MM.1S (cell line): Measurements from ENCODE around the gene HSPA1B.
A peak's percentile ranks its signal among the peaks of the same experiment; 100 is the strongest.
"Not testable (repeated sequence)": the region's sequence is repeated elsewhere in the genome, so short reads cannot be mapped to it uniquely, and the experiment has no call there.

Experiments
- DNase-seq: peaks from one replicate; pipeline ENCODE4 v3.0.0-alpha.2; 2015
- H2AFZ ChIP-seq: fragments of 300-600 bp; sonication (generic); 2 replicates; pipeline ENCODE4 v1.6.0; 2016; ENCODE audit warnings: antibody characterized with exemption, low read length
- H3F3A ChIP-seq: fragments of 300-600 bp; sonication (generic); 2 replicates; pipeline ENCODE4 v1.6.1; 2016; ENCODE audit warnings: mild to moderate bottlenecking, antibody characterized with exemption, low read length, moderate library complexity, mixed read lengths; ENCODE audit not compliant: insufficient read depth
- H3K27ac ChIP-seq: fragments of 300-600 bp; sonication (generic); 2 replicates; pipeline ENCODE4 v1.5.1; 2016; ENCODE audit warnings: mild to moderate bottlenecking, low read length
- H3K27me3 ChIP-seq: fragments of 300-600 bp; sonication (generic); replicated peaks from 2 replicates; pipeline ENCODE4 v1.6.0; 2016; ENCODE audit warnings: low read length; ENCODE audit not compliant: insufficient read depth
- H3K36me3 ChIP-seq: fragments of 300-600 bp; sonication (generic); replicated peaks from 2 replicates; pipeline ENCODE4 v1.6.1; 2016; ENCODE audit warnings: mild to moderate bottlenecking, low read length, mixed read lengths; ENCODE audit not compliant: insufficient read depth
- H3K4me1 ChIP-seq: fragments of 300-600 bp; sonication (generic); 2 replicates; pipeline ENCODE4 v1.6.1; 2016; ENCODE audit warnings: low read length, mixed read lengths
- H3K4me2 ChIP-seq: fragments of 300-600 bp; sonication (generic); 2 replicates; pipeline ENCODE4 v1.6.0; 2016; ENCODE audit warnings: low read depth, low read length
- H3K4me3 ChIP-seq: fragments of 300-600 bp; sonication (generic); 2 replicates; pipeline ENCODE4 v1.5.1; 2016; ENCODE audit warnings: low read length, mixed read lengths
- H3K79me2 ChIP-seq: fragments of 300-600 bp; sonication (generic); 2 replicates; pipeline ENCODE4 v1.6.1; 2016; ENCODE audit warnings: mixed run types, low read length, mixed read lengths
- H3K9ac ChIP-seq: fragments of 300-600 bp; sonication (generic); 2 replicates; pipeline ENCODE4 v1.6.1; 2016; ENCODE audit warnings: low read length, mixed read lengths
- H3K9me2 ChIP-seq: fragments of 300-600 bp; sonication (generic); replicated peaks from 2 replicates; pipeline ENCODE4 v1.6.1; 2016; ENCODE audit warnings: mild to moderate bottlenecking, low read length, mixed read lengths; ENCODE audit not compliant: insufficient read depth
- H3K9me3 ChIP-seq: fragments of 300-600 bp; sonication (generic); replicated peaks from 2 replicates; pipeline ENCODE4 v1.6.1; 2016; ENCODE audit warnings: mild to moderate bottlenecking, low read length, mixed read lengths; ENCODE audit not compliant: insufficient read depth
- H4K20me1 ChIP-seq: fragments of 300-600 bp; sonication (generic); 2 replicates; pipeline ENCODE4 v1.6.1; 2016; ENCODE audit warnings: mild to moderate bottlenecking, low read length, moderate library complexity, mixed read lengths; ENCODE audit not compliant: insufficient read depth
- CTCF ChIP-seq: fragments of 300-600 bp; sonication (generic); IDR thresholded peaks from 2 replicates; pipeline ENCODE4 v1.5.1; 2016; ENCODE audit warnings: antibody characterized with exemption, low read length, mixed read lengths
- EZH2 ChIP-seq: fragments of 300-600 bp; sonication (generic); optimal IDR thresholded peaks from 2 replicates; pipeline ENCODE3; 2017; ENCODE audit warnings: low read depth, mild to moderate bottlenecking, antibody characterized with exemption, low read length, mixed read lengths
- EZH2phosphoT487 ChIP-seq: fragments of 300-600 bp; sonication (generic); IDR thresholded peaks from 2 replicates; pipeline ENCODE4 v1.6.1; 2018; ENCODE audit warnings: antibody characterized with exemption, low read length

HSPA1B gene

GRCh38 chr6:31796993-31797385, 30.5 kb upstream of the HSPA1B start:
- Histone ChIP-seq H3K4me2 (no peak overlapping the region), H3K79me2 (peaks cover 40% of the 10 kb centered on the region), H3K9ac (no peak overlapping the region), H4K20me1 (no peaks in the 10 kb centered on the region), H3K27me3 (no peaks in the 10 kb centered on the region), H3K9me2 (no peaks in the 10 kb centered on the region), H3K4me1 (peaks cover 7% of the 10 kb centered on the region), H2AFZ (no peak overlapping the region), H3K4me3 (no peak overlapping the region), H3K36me3 (no peaks in the 10 kb centered on the region), H3F3A (peaks cover 21% of the 10 kb centered on the region), H3K27ac (peak overlapping the region; percentile 5; the same call in 1 of the 2 replicates), H3K9me3 (no peaks in the 10 kb centered on the region)
- DNase-seq: no peak
- no peak for TF ChIP-seq CTCF
- no peak for TF ChIP-seq EZH2
- no peak for TF ChIP-seq EZH2phosphoT487

GRCh38 chr6:31797588-31797987, 29.9 kb upstream of the HSPA1B start:
- peaks cover 7% of the 10 kb centered on the region for H3K4me1 ChIP-seq

GRCh38 chr6:31799781-31800180, 27.8 kb upstream of the HSPA1B start:
- H4K20me1 ChIP-seq: no peaks in the 10 kb centered on the region
- DNase-seq: no peak
- H3K79me2 ChIP-seq: peaks cover 29% of the 10 kb centered on the region
- H3F3A ChIP-seq: peaks cover 11% of the 10 kb centered on the region
- H3K27ac ChIP-seq: no peak overlapping the region
- no peak overlapping the region for H3K4me3 ChIP-seq
- H3K4me2 ChIP-seq: no peak overlapping the region
- H3K27me3 ChIP-seq: no peaks in the 10 kb centered on the region
- H3K9me2 ChIP-seq: no peaks in the 10 kb centered on the region
- no peaks in the 10 kb centered on the region for H3K36me3 ChIP-seq
- H3K9me3 ChIP-seq: no peaks in the 10 kb centered on the region
- H2AFZ ChIP-seq: no peak overlapping the region
- TF ChIP-seq EZH2 (no peak), EZH2phosphoT487 (no peak), CTCF (no peak)
- H3K9ac ChIP-seq: no peak overlapping the region
- H3K4me1 ChIP-seq: no peaks in the 10 kb centered on the region

More at GRCh38 chr6:31797588-31797987, 29.9 kb upstream of the HSPA1B start:
- peaks cover 34% of the 10 kb centered on the region for H3K79me2 ChIP-seq
- H3K36me3 ChIP-seq: no peaks in the 10 kb centered on the region
- H3K9me2 ChIP-seq: no peaks in the 10 kb centered on the region
- H2AFZ ChIP-seq: no peak overlapping the region
- H3K9ac ChIP-seq: no peak overlapping the region
- no peaks in the 10 kb centered on the region for H3K27me3 ChIP-seq
- no peak for DNase-seq
- H3K4me3 ChIP-seq: no peak overlapping the region
- no peak overlapping the region for H3K4me2 ChIP-seq
- no peak overlapping the region for H3K27ac ChIP-seq
- no peaks in the 10 kb centered on the region for H3K9me3 ChIP-seq
- H4K20me1 ChIP-seq: no peaks in the 10 kb centered on the region
- H3F3A ChIP-seq: peaks cover 16% of the 10 kb centered on the region
- TF ChIP-seq EZH2phosphoT487 (no peak), EZH2 (no peak), CTCF (no peak)

- not testable (repeated sequence) for H3K27me3 ChIP-seq, H3K4me2 ChIP-seq, H3K9me3 ChIP-seq, H3K36me3 ChIP-seq, H3K27ac ChIP-seq, DNase-seq, H3K9ac ChIP-seq, H3K4me3 ChIP-seq, H3K4me1 ChIP-seq, H3K9me2 ChIP-seq, H4K20me1 ChIP-seq, H2AFZ ChIP-seq
- H3F3A ChIP-seq: peaks cover 11% of the 10 kb centered on the region
- H3K79me2 ChIP-seq: peaks cover 36% of the 10 kb centered on the region
Measured at GRCh38 chr6:31801031-31801927, 26.3 kb upstream of the HSPA1B start.
